H9 (cell line): ENCODE results near the gene ACYP2. TPM values are rescaled to one million over a fixed set of nuclear protein-coding genes. Genes with fewer than 3 reads are reported as not detected.

Source experiments
- DNase-seq: peaks from one replicate; pipeline ENCODE4 v3.0.0-alpha.2; 2017
- H2AFZ ChIP-seq: one replicate; pipeline ENCODE4 v1.6.1; 2013; ENCODE audit warnings: mild to moderate bottlenecking, low read length, control low read depth, moderate library complexity
- H2AK5ac ChIP-seq: 2 replicates; pipeline ENCODE4 v1.6.1; 2013; ENCODE audit warnings: low read length, control low read depth, mixed read lengths; ENCODE audit not compliant: insufficient read length
- H2BK120ac ChIP-seq: one replicate; pipeline ENCODE4 v1.6.1; 2013; ENCODE audit warnings: low read depth, mild to moderate bottlenecking, low read length, control low read depth, inconsistent platforms; ENCODE audit not compliant: poor library complexity, severe bottlenecking
- H2BK12ac ChIP-seq: 2 replicates; pipeline ENCODE4 v1.6.1; 2013; ENCODE audit warnings: low read length, control low read depth, mixed read lengths, low read depth; ENCODE audit not compliant: insufficient read length
- H2BK15ac ChIP-seq: 2 replicates; pipeline ENCODE4 v1.6.1; 2013; ENCODE audit warnings: low read depth, low read length, control low read depth
- H2BK20ac ChIP-seq: one replicate; pipeline ENCODE4 v1.6.1; 2013; ENCODE audit warnings: low read depth, mild to moderate bottlenecking, low read length, control low read depth, inconsistent platforms; ENCODE audit not compliant: poor library complexity, severe bottlenecking
- H2BK5ac ChIP-seq: 2 replicates; pipeline ENCODE4 v1.6.1; 2013; ENCODE audit warnings: low read length, control low read depth, mixed read lengths; ENCODE audit not compliant: insufficient read length
- H3K14ac ChIP-seq: 2 replicates; pipeline ENCODE4 v1.6.1; 2013; ENCODE audit warnings: low read length, control low read depth; ENCODE audit not compliant: insufficient read depth
- H3K18ac ChIP-seq: 2 replicates; pipeline ENCODE4 v1.6.1; 2013; ENCODE audit warnings: low read depth, mild to moderate bottlenecking, mixed read lengths, low read length, control low read depth; ENCODE audit not compliant: insufficient read length
- H3K23ac ChIP-seq: 2 replicates; pipeline ENCODE4 v1.6.1; 2013; ENCODE audit warnings: low read length, control low read depth, mixed read lengths, low read depth; ENCODE audit not compliant: insufficient read length
- H3K23me2 ChIP-seq: 2 replicates; pipeline ENCODE4 v1.6.1; 2013; ENCODE audit warnings: low read depth, mild to moderate bottlenecking, mixed read lengths, low read length, control low read depth; ENCODE audit not compliant: insufficient read length, poor library complexity, severe bottlenecking
- H3K27ac ChIP-seq: 2 replicates; pipeline ENCODE4 v1.5.1; 2013; ENCODE audit warnings: low read length, control low read depth, mixed read lengths, low read depth; ENCODE audit not compliant: insufficient read length
- H3K27me3 ChIP-seq: 2 replicates; pipeline ENCODE4 v1.6.1; 2013; ENCODE audit warnings: low read length, control low read depth, inconsistent platforms; ENCODE audit not compliant: insufficient read depth
- H3K4ac ChIP-seq: 2 replicates; pipeline ENCODE4 v1.6.1; 2013; ENCODE audit warnings: low read depth, mild to moderate bottlenecking, control low read depth, inconsistent platforms, low read length, moderate library complexity
- H3K4me1 ChIP-seq: 2 replicates; pipeline ENCODE4 v1.6.1; 2013; ENCODE audit warnings: low read length, control low read depth, inconsistent platforms; ENCODE audit not compliant: insufficient read depth
- H3K4me2 ChIP-seq: 2 replicates; pipeline ENCODE4 v1.6.1; 2013; ENCODE audit warnings: low read length, control low read depth, mixed read lengths; ENCODE audit not compliant: insufficient read length, insufficient read depth
- H3K56ac ChIP-seq: 2 replicates; pipeline ENCODE4 v1.6.1; 2013; ENCODE audit warnings: low read depth, mild to moderate bottlenecking, mixed read lengths, low read length, control low read depth; ENCODE audit not compliant: insufficient read length
- H3K79me1 ChIP-seq: 2 replicates; pipeline ENCODE4 v1.6.1; 2013; ENCODE audit warnings: low read depth, mild to moderate bottlenecking, moderate library complexity, low read length, control low read depth, inconsistent platforms; ENCODE audit not compliant: insufficient read depth, poor library complexity, severe bottlenecking
- H3K79me2 ChIP-seq: 2 replicates; pipeline ENCODE4 v1.6.1; 2013; ENCODE audit warnings: low read length, control low read depth, inconsistent platforms; ENCODE audit not compliant: insufficient read depth
- H3K9ac ChIP-seq: 2 replicates; pipeline ENCODE4 v1.6.1; 2013; ENCODE audit warnings: low read length, control low read depth, mixed read lengths; ENCODE audit not compliant: insufficient read length; ENCODE audit errors: extremely low read depth
- H3K9me3 ChIP-seq: one replicate; pipeline ENCODE4 v1.6.1; 2013; ENCODE audit warnings: low read depth, low read length, inconsistent platforms; ENCODE audit not compliant: control insufficient read depth
- H3T11ph ChIP-seq: one replicate; pipeline ENCODE4 v1.6.1; 2013; ENCODE audit warnings: mild to moderate bottlenecking, low read length, control low read depth, inconsistent platforms
- H4K20me1 ChIP-seq: one replicate; pipeline ENCODE4 v1.6.1; 2013; ENCODE audit not compliant: control insufficient read depth, insufficient read length, insufficient read depth
- H4K5ac ChIP-seq: 2 replicates; pipeline ENCODE4 v1.6.1; 2013; ENCODE audit warnings: low read depth, mild to moderate bottlenecking, mixed read lengths, low read length, control low read depth; ENCODE audit not compliant: insufficient read length
- H4K8ac ChIP-seq: replicated peaks from 2 replicates; pipeline ENCODE4 v1.6.1; 2013; ENCODE audit warnings: low read length, control low read depth, mixed read lengths, low read depth; ENCODE audit not compliant: insufficient read length
- H4K91ac ChIP-seq: 2 replicates; pipeline ENCODE4 v1.6.1; 2013; ENCODE audit warnings: low read depth, mild to moderate bottlenecking, moderate library complexity, mixed read lengths, low read length, control low read depth; ENCODE audit not compliant: insufficient read length
- H3K27ac Mint-ChIP-seq, 3 experiments: 2 replicates in 2 of 3; 3 replicates in 1 of 3; pipeline ENCODE4 v1.8.0; 2020 to 2021; ENCODE audit warnings: mixed read lengths in 3 of 3, mild to moderate bottlenecking in 1 of 3, moderate library complexity in 1 of 3
- H3K27me3 Mint-ChIP-seq: 2 replicates; pipeline ENCODE4 v1.8.0; 2021; ENCODE audit warnings: low read depth, mild to moderate bottlenecking, moderate library complexity, mixed read lengths
- H3K36me3 Mint-ChIP-seq, 3 experiments: 2 replicates in 2 of 3; 3 replicates in 1 of 3; pipeline ENCODE4 v1.8.0; 2020 to 2021; ENCODE audit warnings: low read depth in 3 of 3, mixed read lengths in 3 of 3; ENCODE audit not compliant: insufficient read depth in 1 of 3
- H3K4me1 Mint-ChIP-seq, 2 experiments: 2 replicates each; pipeline ENCODE4 v1.8.0; 2020; ENCODE audit warnings: mixed read lengths in 2 of 2
- H3K4me3 Mint-ChIP-seq, 2 experiments: 2 replicates in 1 of 2; 3 replicates in 1 of 2; pipeline ENCODE4 v1.8.0; 2020 to 2021; ENCODE audit warnings: mild to moderate bottlenecking in 2 of 2, mixed read lengths in 2 of 2, moderate library complexity in 1 of 2
- H3K9me3 Mint-ChIP-seq, 2 experiments: 2 replicates in 1 of 2; 3 replicates in 1 of 2; pipeline ENCODE4 v1.8.0; 2020; ENCODE audit warnings: mild to moderate bottlenecking in 2 of 2, mixed read lengths in 2 of 2, moderate library complexity in 1 of 2
- WGBS: extraction: QIAGEN DNeasy Blood & Tissue Kit; methylation state at CpG from one replicate; pipeline ENCODE4 v1.1.7; 2013; ENCODE audit warnings: missing lambda C conversion rate, low lambda C conversion rate, mixed read lengths; ENCODE audit not compliant: insufficient read length; ENCODE audit errors: extremely low coverage; 5-methylcytosine and 5-hydroxymethylcytosine counted together
- total RNA-seq: library from RNA; stranded (reverse); gene quantifications from 2 replicates; pipeline ENCODE4 v1.2.1, GENCODE V29; 2021
- TF ChIP-seq, protein P1 (sequence below): fragments of 200-600 bp; sonication (generic); conservative IDR thresholded peaks from 3 replicates; pipeline ENCODE4 v1.8.0; 2021; ENCODE audit warnings: antibody characterized with exemption, mild to moderate bottlenecking

ACYP2 gene
- total RNA-seq, 1 experiment from 2014 or later = 3.2 TPM

DNA sequence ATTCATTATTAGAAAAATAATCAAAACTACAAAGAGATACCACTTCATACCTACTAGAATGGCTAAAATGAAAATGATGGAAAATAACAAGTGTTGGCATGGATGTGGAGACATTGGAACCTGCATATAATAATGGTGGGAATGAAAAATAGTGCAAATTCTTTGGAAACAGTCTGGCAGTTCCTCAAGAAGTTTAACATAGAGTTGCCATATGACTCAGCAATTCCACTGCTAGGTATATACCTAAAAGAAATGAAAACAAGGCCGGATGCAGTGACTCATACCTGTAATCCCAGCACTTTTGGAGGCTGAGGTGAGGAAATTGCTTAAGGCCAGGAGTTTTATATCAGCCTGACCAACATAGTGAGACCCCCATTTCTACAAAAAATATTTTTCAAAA is 41.6 kb upstream of the ACYP2 start:
- H3K4me1 Mint-ChIP-seq = no peaks in the 10 kb centered on the region
- H2BK15ac ChIP-seq = no peak overlapping the region
- no peak overlapping the region for H4K8ac ChIP-seq
- H3K4me2 ChIP-seq = no peak overlapping the region
- no peak overlapping the region for H4K5ac ChIP-seq
- DNase-seq = no peak
- no peak overlapping the region for H2BK12ac ChIP-seq
- no peak overlapping the region for H2BK120ac ChIP-seq
- H3K23ac ChIP-seq = no peak overlapping the region
- H3K14ac ChIP-seq = no peak overlapping the region
- H3K4ac ChIP-seq = no peak overlapping the region
- H3K9me3 Mint-ChIP-seq = no peaks in the 10 kb centered on the region
- H3K27me3 Mint-ChIP-seq = no peaks in the 10 kb centered on the region
- H3K56ac ChIP-seq = no peak overlapping the region
- no peak overlapping the region for H2AFZ ChIP-seq
- H3K36me3 Mint-ChIP-seq = no peaks in the 10 kb centered on the region
- TF ChIP-seq, protein P1, sequence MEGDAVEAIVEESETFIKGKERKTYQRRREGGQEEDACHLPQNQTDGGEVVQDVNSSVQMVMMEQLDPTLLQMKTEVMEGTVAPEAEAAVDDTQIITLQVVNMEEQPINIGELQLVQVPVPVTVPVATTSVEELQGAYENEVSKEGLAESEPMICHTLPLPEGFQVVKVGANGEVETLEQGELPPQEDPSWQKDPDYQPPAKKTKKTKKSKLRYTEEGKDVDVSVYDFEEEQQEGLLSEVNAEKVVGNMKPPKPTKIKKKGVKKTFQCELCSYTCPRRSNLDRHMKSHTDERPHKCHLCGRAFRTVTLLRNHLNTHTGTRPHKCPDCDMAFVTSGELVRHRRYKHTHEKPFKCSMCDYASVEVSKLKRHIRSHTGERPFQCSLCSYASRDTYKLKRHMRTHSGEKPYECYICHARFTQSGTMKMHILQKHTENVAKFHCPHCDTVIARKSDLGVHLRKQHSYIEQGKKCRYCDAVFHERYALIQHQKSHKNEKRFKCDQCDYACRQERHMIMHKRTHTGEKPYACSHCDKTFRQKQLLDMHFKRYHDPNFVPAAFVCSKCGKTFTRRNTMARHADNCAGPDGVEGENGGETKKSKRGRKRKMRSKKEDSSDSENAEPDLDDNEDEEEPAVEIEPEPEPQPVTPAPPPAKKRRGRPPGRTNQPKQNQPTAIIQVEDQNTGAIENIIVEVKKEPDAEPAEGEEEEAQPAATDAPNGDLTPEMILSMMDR = no peak
- no peaks in the 10 kb centered on the region for H3K79me1 ChIP-seq
- H3K18ac ChIP-seq = no peak overlapping the region
- no peak overlapping the region for H3K9ac ChIP-seq
- no peaks in the 10 kb centered on the region for H3K27me3 ChIP-seq
- no peak overlapping the region for H4K91ac ChIP-seq
- no peaks in the 10 kb centered on the region for H3K79me2 ChIP-seq
- no CpG with 5 or more reads among the region's 1 CpG for WGBS
- no peak overlapping the region for H2BK20ac ChIP-seq
- H2AK5ac ChIP-seq = no peak overlapping the region
- no peaks in the 10 kb centered on the region for H3K9me3 ChIP-seq
- H3K4me3 Mint-ChIP-seq = no peak overlapping the region
- H3K27ac ChIP-seq = no peak overlapping the region
- H3K23me2 ChIP-seq = no peaks in the 10 kb centered on the region
- no peak overlapping the region for H3T11ph ChIP-seq
- no peak overlapping the region for H3K27ac Mint-ChIP-seq
- no peaks in the 10 kb centered on the region for H3K4me1 ChIP-seq
- H4K20me1 ChIP-seq = no peaks in the 10 kb centered on the region
- H2BK5ac ChIP-seq = no peak overlapping the region
